Measurements from ENCODE around the gene NFATC2.

DNA sequence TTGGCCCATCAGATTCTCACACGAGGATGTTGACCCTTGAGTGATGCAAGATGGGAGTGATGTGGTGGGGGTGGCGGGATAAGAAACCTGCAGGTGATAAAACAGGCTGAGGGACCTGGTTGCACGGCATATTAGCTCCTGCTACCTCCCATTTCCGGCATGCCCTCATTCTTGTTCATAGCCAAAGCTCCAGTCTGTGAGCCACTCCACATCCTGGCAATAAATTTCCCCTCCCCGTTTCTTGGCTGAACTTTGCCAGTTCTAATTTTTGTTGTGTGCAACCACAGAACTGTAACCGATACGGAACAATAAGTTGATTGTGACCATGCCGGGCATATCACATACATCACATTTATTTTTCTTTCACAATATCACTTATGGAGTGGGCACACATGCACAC lies 41.6 kb upstream of the NFATC2 start:
- no peak for TF ChIP-seq CTCF (conservative IDR thresholded peaks at IDR 0.05 in 1 of 2, IDR thresholded peaks at IDR 0.05 in 1 of 2; ENCODE audit: extremely low read depth in 1 of 2, insufficient read depth in 1 of 2, low read depth in 1 of 2, low read length in 2 of 2)
- TF ChIP-seq EZH2 (IDR thresholded peaks at IDR 0.05; ENCODE audit: borderline replicate concordance, low read length) = no peak

Measured in mammary epithelial cell (primary cell).